HEK293 (cell line): ENCODE results near the gene LGI2.

Experiments used
- CTCF ChIA-PET: fragments of 350-600 bp; formaldehyde crosslinking; extraction: SDS; loops from one replicate; lab custom pipeline; 2021; ENCODE audit warnings: antibody characterized with exemption; lab: Yijun Ruan, JAX
- POLR2A ChIA-PET: fragments of 300-600 bp; formaldehyde crosslinking; extraction: SDS; loops from one replicate; lab custom pipeline; 2020; ENCODE audit warnings: antibody characterized with exemption, inconsistent platforms; lab: Yijun Ruan, JAX
- H3K27ac ChIP-seq: fragments of 200-500 bp; sonication (Bioruptor generic); 2 replicates; pipeline ENCODE4 v1.5.1; 2014; ENCODE audit warnings: low read depth, low read length, control low read depth, inconsistent platforms; ENCODE audit errors: extremely low read depth
- H3K36me3 ChIP-seq, 2 experiments: fragments of 200-500 bp in 1 of 2; sonication (Bioruptor generic) in 1 of 2; 1 replicate in 1 of 2; 2 replicates in 1 of 2; pipeline ENCODE4 v1.5.1; 2014 to 2017; ENCODE audit warnings: inconsistent platforms in 2 of 2, low read length in 2 of 2; ENCODE audit not compliant: control insufficient read depth in 2 of 2, insufficient read depth in 1 of 2
- H3K4me1 ChIP-seq: fragments of 200-500 bp; sonication (Bioruptor generic); 2 replicates; pipeline ENCODE4 v1.5.1; 2014; ENCODE audit warnings: mild to moderate bottlenecking, low read length, inconsistent platforms; ENCODE audit not compliant: control insufficient read depth, insufficient read depth
- H3K4me3 ChIP-seq: 2 replicates; pipeline ENCODE4 v1.5.1; 2011; ENCODE audit warnings: low read depth, mild to moderate bottlenecking, control low read depth, low read length, moderate library complexity
- H3K9me3 ChIP-seq: fragments of 200-500 bp; sonication (Bioruptor generic); 2 replicates; pipeline ENCODE4 v1.5.1; 2014; ENCODE audit warnings: low read depth, low read length, inconsistent platforms; ENCODE audit not compliant: control insufficient read depth, insufficient read depth
- EGR2 ChIP-seq: fragments of 450-650 bp; formaldehyde crosslinking; IDR thresholded peaks from 2 replicates; pipeline ENCODE4 v1.5.1; 2016; ENCODE audit warnings: low read depth, missing biosample characterization, missing genetic modification characterization
- ELK4 ChIP-seq: IDR thresholded peaks from 2 replicates; pipeline ENCODE4 v1.6.1; 2011; ENCODE audit warnings: mild to moderate bottlenecking, low read depth, low read length, borderline replicate concordance
- GLI2 ChIP-seq: fragments of 450-650 bp; formaldehyde crosslinking; IDR thresholded peaks from 2 replicates; pipeline ENCODE4; 2017; ENCODE audit warnings: missing biosample characterization, missing genetic modification characterization, low read depth, borderline replicate concordance
- KLF1 ChIP-seq: fragments of 450-650 bp; formaldehyde crosslinking; IDR thresholded peaks from 2 replicates; pipeline ENCODE4 v1.5.1; 2016; ENCODE audit warnings: missing biosample characterization, missing genetic modification characterization
- PRDM10 ChIP-seq: fragments of 450-650 bp; formaldehyde crosslinking; IDR thresholded peaks from 2 replicates; pipeline ENCODE4 v1.5.1; 2016; ENCODE audit warnings: missing biosample characterization, missing genetic modification characterization
- SP3 ChIP-seq: fragments of 450-650 bp; formaldehyde crosslinking; IDR thresholded peaks from 2 replicates; pipeline ENCODE4 v1.5.1; 2016; ENCODE audit warnings: missing biosample characterization, missing genetic modification characterization
- ZBTB21 ChIP-seq: fragments of 450-650 bp; formaldehyde crosslinking; IDR thresholded peaks from 2 replicates; pipeline ENCODE4 v1.5.1; 2017; ENCODE audit warnings: missing biosample characterization, missing genetic modification characterization
- ZBTB8A ChIP-seq: fragments of 450-650 bp; formaldehyde crosslinking; IDR thresholded peaks from 2 replicates; pipeline ENCODE4 v1.5.1; 2016; ENCODE audit warnings: missing biosample characterization, missing genetic modification characterization
- ZFHX2 ChIP-seq: fragments of 450-650 bp; formaldehyde crosslinking; conservative IDR thresholded peaks from 2 replicates; pipeline ENCODE4 v1.5.1; 2016; ENCODE audit warnings: missing biosample characterization, missing genetic modification characterization
- ZIC2 ChIP-seq: fragments of 450-650 bp; formaldehyde crosslinking; IDR thresholded peaks from 2 replicates; pipeline ENCODE4 v1.5.1; 2016; ENCODE audit warnings: missing biosample characterization, missing genetic modification characterization
- ZNF157 ChIP-seq: fragments of 450-650 bp; formaldehyde crosslinking; IDR thresholded peaks from 2 replicates; pipeline ENCODE4 v1.5.1; 2016; ENCODE audit warnings: missing biosample characterization, missing genetic modification characterization
- ZNF174 ChIP-seq: fragments of 450-650 bp; formaldehyde crosslinking; IDR thresholded peaks from 2 replicates; pipeline ENCODE4 v1.5.0; 2017; ENCODE audit warnings: missing biosample characterization, mild to moderate bottlenecking, missing genetic modification characterization
- ZNF223 ChIP-seq: fragments of 450-650 bp; formaldehyde crosslinking; IDR thresholded peaks from 2 replicates; pipeline ENCODE4 v1.5.1; 2016; ENCODE audit warnings: missing biosample characterization, missing genetic modification characterization
- ZNF23 ChIP-seq: fragments of 450-650 bp; formaldehyde crosslinking; IDR thresholded peaks from 2 replicates; pipeline ENCODE4 v1.5.1; 2016; ENCODE audit warnings: missing biosample characterization, missing genetic modification characterization, borderline replicate concordance
- ZNF354C ChIP-seq: fragments of 450-650 bp; formaldehyde crosslinking; IDR thresholded peaks from 2 replicates; pipeline ENCODE4 v1.5.1; 2016; ENCODE audit warnings: missing biosample characterization, missing genetic modification characterization, low read depth, borderline replicate concordance
- ZNF416 ChIP-seq: fragments of 450-650 bp; formaldehyde crosslinking; IDR thresholded peaks from 2 replicates; pipeline ENCODE4 v1.5.1; 2016; ENCODE audit warnings: missing biosample characterization, missing genetic modification characterization
- ZNF449 ChIP-seq: fragments of 450-650 bp; formaldehyde crosslinking; IDR thresholded peaks from 2 replicates; pipeline ENCODE4 v1.5.1; 2017; ENCODE audit warnings: missing biosample characterization, mild to moderate bottlenecking, missing genetic modification characterization, moderate library complexity
- ZNF596 ChIP-seq: fragments of 450-650 bp; IDR thresholded peaks from 2 replicates; pipeline ENCODE4 v1.5.0; 2018; ENCODE audit warnings: missing biosample characterization, mild to moderate bottlenecking, missing genetic modification characterization, moderate library complexity
- ZNF610 ChIP-seq: fragments of 450-650 bp; formaldehyde crosslinking; IDR thresholded peaks from 2 replicates; pipeline ENCODE4 v1.5.1; 2016; ENCODE audit warnings: missing biosample characterization, missing genetic modification characterization, borderline replicate concordance
- ZNF623 ChIP-seq: fragments of 450-650 bp; formaldehyde crosslinking; IDR thresholded peaks from 2 replicates; pipeline ENCODE4 v1.5.1; 2016; ENCODE audit warnings: missing biosample characterization, missing genetic modification characterization
- ZNF639 ChIP-seq: fragments of 450-650 bp; formaldehyde crosslinking; IDR thresholded peaks from 2 replicates; pipeline ENCODE4 v1.5.1; 2016; ENCODE audit warnings: missing biosample characterization, missing genetic modification characterization
- ZNF670 ChIP-seq: fragments of 450-650 bp; formaldehyde crosslinking; IDR thresholded peaks from 2 replicates; pipeline ENCODE4 v1.5.1; 2016; ENCODE audit warnings: missing biosample characterization, missing genetic modification characterization, low read depth
- ZNF692 ChIP-seq: fragments of 450-650 bp; formaldehyde crosslinking; IDR thresholded peaks from 2 replicates; pipeline ENCODE4 v1.5.1; 2016; ENCODE audit warnings: missing biosample characterization, missing genetic modification characterization
- ZNF704 ChIP-seq: fragments of 450-650 bp; formaldehyde crosslinking; IDR thresholded peaks from 2 replicates; pipeline ENCODE4 v1.5.1; 2016; ENCODE audit warnings: missing biosample characterization, missing genetic modification characterization
- ZSCAN16 ChIP-seq: fragments of 450-650 bp; formaldehyde crosslinking; IDR thresholded peaks from 2 replicates; pipeline ENCODE4 v1.5.1; 2016; ENCODE audit warnings: missing biosample characterization, missing genetic modification characterization
- ZSCAN23 ChIP-seq: fragments of 450-650 bp; formaldehyde crosslinking; IDR thresholded peaks from 2 replicates; pipeline ENCODE4 v1.5.1; 2016; ENCODE audit warnings: missing biosample characterization, missing genetic modification characterization

The LGI2 gene

GRCh38 chr4:25031077-25031621 is 403 bp upstream of the LGI2 start (continued):
- no peak for TF ChIP-seq ZNF639 (tag by site-specific recombination)
- no peak for TF ChIP-seq ZNF610 (tag by site-specific recombination)
- TF ChIP-seq ZNF596 (tag by site-specific recombination): no peak

GRCh38 chr4:25029479-25030276 is 1.1 kb downstream of the LGI2 start:
- no peak overlapping the region for H3K27ac ChIP-seq
- no peaks in the 10 kb centered on the region for H3K9me3 ChIP-seq
- POLR2A ChIA-PET: no interaction called here
- peak overlapping the region; percentile 48 for H3K4me3 ChIP-seq
- CTCF ChIA-PET: no interaction called here
- no peaks in the 10 kb centered on the region for H3K36me3 ChIP-seq
- H3K4me1 ChIP-seq: no peaks in the 10 kb centered on the region
- TF ChIP-seq ZIC2 (tag by site-specific recombination) (peak; percentile 51; the same call in 1 of the 2 replicates), ZNF692 (no peak), ZNF704 (tag by site-specific recombination) (no peak), ZNF449 (tag by site-specific recombination) (no peak), ZSCAN16 (tag by site-specific recombination) (no peak), ZNF157 (no peak), EGR2 (tag by site-specific recombination) (no peak; the same call in 1 of the 2 replicates), ZNF623 (tag by site-specific recombination) (no peak), ZSCAN23 (no peak), SP3 (tag by site-specific recombination) (no peak), ZBTB8A (tag by site-specific recombination) (no peak), ZNF354C (tag by site-specific recombination) (no peak), ELK4 (no peak), ZNF223 (tag by site-specific recombination) (no peak), GLI2 (tag by site-specific recombination) (no peak), PRDM10 (tag by site-specific recombination) (no peak), KLF1 (tag by site-specific recombination) (0 out of 2 replicates have a peak, but pooled peaks have one; percentile 13), ZFHX2 (tag by site-specific recombination) (peak; percentile 57), ZBTB21 (no peak), ZNF174 (no peak), ZNF416 (tag by site-specific recombination) (no peak), ZNF670 (tag by site-specific recombination) (no peak), ZNF23 (tag by site-specific recombination) (no peak)
